IMR-90 (cell line): ENCODE results near the gene PARVG. TPM values are rescaled to one million over a fixed set of nuclear protein-coding genes. Genes with fewer than 3 reads are reported as not detected.

ENCODE experiments used
- ATAC-seq: fragments of 200-7000 bp; cut with Tn5 transposase; 2 replicates; pipeline ENCODE4 v1.9.1; 2020; ENCODE audit warnings: low read depth, mild to moderate bottlenecking, moderate library complexity
- BruUV-seq: library from RNA; stranded (reverse); fragments of 400-500 nt; replicated peaks from 2 replicates; lab custom pipeline; 2021; lab: Mats Ljungman, UMichigan
- CTCF ChIA-PET: fragments of 300-600 bp; formaldehyde crosslinking; extraction: SDS; loops from one replicate; lab custom pipeline; 2021; ENCODE audit warnings: antibody characterized with exemption; lab: Yijun Ruan, JAX
- POLR2A ChIA-PET: fragments of 300-600 bp; sonication (Branson Sonifier 250); formaldehyde crosslinking; loops from one replicate; lab custom pipeline; 2022; ENCODE audit warnings: antibody characterized with exemption; ENCODE audit not compliant: unreplicated experiment; lab: Charles Lee
- DNase-seq: peaks from one replicate; pipeline ENCODE4 v3.0.0; 2013
- H2AFZ ChIP-seq: replicated peaks from 2 replicates; pipeline ENCODE3; 2013; ENCODE audit warnings: low read length, mild to moderate bottlenecking; ENCODE audit not compliant: poor library complexity
- H2AK5ac ChIP-seq: 2 replicates; pipeline ENCODE4 v1.6.1; 2013; ENCODE audit warnings: low read depth, low read length, inconsistent platforms
- H2AK9ac ChIP-seq: replicated peaks from 2 replicates; pipeline ENCODE3; 2013; ENCODE audit warnings: mild to moderate bottlenecking, low read depth, low read length, moderate library complexity; ENCODE audit not compliant: poor library complexity
- H2BK120ac ChIP-seq: 2 replicates; pipeline ENCODE4 v1.6.1; 2013; ENCODE audit warnings: low read depth, low read length, inconsistent platforms
- H2BK15ac ChIP-seq: 3 replicates; pipeline ENCODE4 v1.6.1; 2013; ENCODE audit warnings: low read depth, low read length, inconsistent platforms
- H2BK20ac ChIP-seq: 2 replicates; pipeline ENCODE4 v1.6.1; 2013; ENCODE audit warnings: low read depth, mild to moderate bottlenecking, inconsistent platforms, low read length, moderate library complexity
- H2BK5ac ChIP-seq: 2 replicates; pipeline ENCODE4 v1.6.1; 2013; ENCODE audit warnings: mild to moderate bottlenecking, low read depth, low read length, inconsistent platforms; ENCODE audit not compliant: poor library complexity, severe bottlenecking
- H3K14ac ChIP-seq: replicated peaks from 2 replicates; pipeline ENCODE4 v1.6.1; 2013; ENCODE audit warnings: low read depth, low read length, inconsistent platforms
- H3K18ac ChIP-seq: 2 replicates; pipeline ENCODE4 v1.6.1; 2013; ENCODE audit warnings: low read depth, low read length, control low read depth
- H3K23ac ChIP-seq: 2 replicates; pipeline ENCODE4 v1.6.1; 2013; ENCODE audit warnings: low read depth, low read length, inconsistent platforms
- H3K27ac ChIP-seq: 2 replicates; pipeline ENCODE4 v1.5.1; 2013; ENCODE audit warnings: mild to moderate bottlenecking, control low read depth, low read length; ENCODE audit not compliant: insufficient read depth
- H3K27me3 ChIP-seq: 2 replicates; pipeline ENCODE4 v1.6.1; 2013; ENCODE audit warnings: low read length; ENCODE audit not compliant: control insufficient read depth, insufficient read depth
- H3K36me3 ChIP-seq: 2 replicates; pipeline ENCODE4 v1.6.1; 2013; ENCODE audit warnings: low read length, mixed read lengths; ENCODE audit not compliant: control insufficient read depth, insufficient read depth
- H3K4ac ChIP-seq: 2 replicates; pipeline ENCODE4 v1.6.1; 2013; ENCODE audit warnings: low read depth, low read length, inconsistent platforms
- H3K4me1 ChIP-seq: 2 replicates; pipeline ENCODE4 v1.6.1; 2013; ENCODE audit warnings: low read length, mixed read lengths; ENCODE audit not compliant: control insufficient read depth, insufficient read depth
- H3K4me2 ChIP-seq: 2 replicates; pipeline ENCODE4 v1.6.1; 2013; ENCODE audit warnings: low read depth, mild to moderate bottlenecking, control low read depth, low read length, moderate library complexity
- H3K4me3 ChIP-seq: 2 replicates; pipeline ENCODE4 v1.5.1; 2013; ENCODE audit warnings: low read depth, mild to moderate bottlenecking, control low read depth, low read length, moderate library complexity; ENCODE audit not compliant: insufficient read depth
- H3K56ac ChIP-seq: 2 replicates; pipeline ENCODE4 v1.6.1; 2013; ENCODE audit warnings: low read length, inconsistent platforms; ENCODE audit not compliant: insufficient read depth; ENCODE audit errors: extremely low read depth
- H3K79me1 ChIP-seq, 2 experiments: 2 replicates each; pipeline ENCODE4 v1.6.1; 2013; ENCODE audit warnings: low read length in 2 of 2, inconsistent platforms in 1 of 2, low read depth in 1 of 2
- H3K9ac ChIP-seq: 2 replicates; pipeline ENCODE4 v1.6.1; 2013; ENCODE audit warnings: low read depth, low read length, control low read depth
- H3K9me1 ChIP-seq: 2 replicates; pipeline ENCODE4 v1.6.1; 2013; ENCODE audit warnings: low read length, inconsistent platforms; ENCODE audit not compliant: insufficient read depth
- H3K9me3 ChIP-seq: 2 replicates; pipeline ENCODE4 v1.6.1; 2013; ENCODE audit warnings: low read length; ENCODE audit not compliant: control insufficient read depth, insufficient read depth
- H4K20me1 ChIP-seq: 2 replicates; pipeline ENCODE4 v1.6.1; 2013; ENCODE audit warnings: low read length, inconsistent platforms; ENCODE audit not compliant: insufficient read depth
- H4K5ac ChIP-seq: 2 replicates; pipeline ENCODE4 v1.6.1; 2013; ENCODE audit warnings: mild to moderate bottlenecking, low read depth, low read length, control low read depth
- H4K8ac ChIP-seq, 2 experiments: 2 replicates each; pipeline ENCODE4 v1.6.1; 2013; ENCODE audit warnings: low read depth in 2 of 2, low read length in 2 of 2, control low read depth in 1 of 2, inconsistent platforms in 1 of 2
- H4K91ac ChIP-seq: 2 replicates; pipeline ENCODE4 v1.6.1; 2013; ENCODE audit warnings: low read depth, low read length, inconsistent platforms; ENCODE audit not compliant: insufficient read depth
- CEBPB ChIP-seq: IDR thresholded peaks from 2 replicates; pipeline ENCODE4 v1.6.1; 2012; ENCODE audit warnings: low read depth, low read length, improper control_type of control experiment
- ELK1 ChIP-seq: fragments of 150-350 bp; IDR thresholded peaks from 2 replicates; pipeline ENCODE4 v1.6.1; 2016; ENCODE audit warnings: low read depth, mild to moderate bottlenecking, low read length, moderate library complexity, borderline replicate concordance
- MAFK ChIP-seq: IDR thresholded peaks from 2 replicates; pipeline ENCODE4 v1.6.1; 2012; ENCODE audit warnings: low read depth, low read length, improper control_type of control experiment
- MXI1 ChIP-seq: IDR thresholded peaks from 2 replicates; pipeline ENCODE4 v1.6.1; 2012; ENCODE audit warnings: low read depth, mild to moderate bottlenecking, low read length, moderate library complexity, borderline replicate concordance
- POLR2A ChIP-seq: IDR thresholded peaks from 2 replicates; pipeline ENCODE4 v1.6.1; 2012; ENCODE audit warnings: mild to moderate bottlenecking, low read depth, low read length
- RAD21 ChIP-seq: IDR thresholded peaks from 2 replicates; pipeline ENCODE4 v1.6.1; 2012; ENCODE audit warnings: low read length, improper control_type of control experiment
- RCOR1 ChIP-seq: IDR thresholded peaks from 2 replicates; pipeline ENCODE4 v1.6.1; 2012; ENCODE audit warnings: mild to moderate bottlenecking, low read length, improper control_type of control experiment; ENCODE audit not compliant: insufficient replicate concordance
- USF2 ChIP-seq: fragments of 150-350 bp; IDR thresholded peaks from 2 replicates; pipeline ENCODE4 v1.6.1; 2017; ENCODE audit warnings: mild to moderate bottlenecking, antibody characterized with exemption, low read length, low read depth
- WGBS, 2 experiments: methylation state at CpG; one replicate each; pipeline versions ENCODE4 v1.1.5 to v1.1.7; 2013; ENCODE audit warnings: missing lambda C conversion rate in 2 of 2; ENCODE audit not compliant: insufficient read length in 1 of 2; ENCODE audit errors: extremely low coverage in 2 of 2; 5-methylcytosine and 5-hydroxymethylcytosine counted together
- dilution Hi-C: fragments of 300-500 bp; cut with HindIII; formaldehyde crosslinking; loops from one replicate; pipeline ENCODE4 v1.14.3; 2018; ENCODE audit warnings: low sequenced_read_pairs; ENCODE audit not compliant: unreplicated experiment
- in situ Hi-C: fragments of 300-500 bp; cut with MboI; formaldehyde crosslinking; loops from 3 replicates; pipeline ENCODE4 v1.14.3; 2019; ENCODE audit warnings: low sequenced_read_pairs, inconsistent platforms, mixed read lengths
- intact Hi-C: fragments of 100-400 bp; cut with micrococcal nuclease; formaldehyde crosslinking; loops from 2 replicates; pipeline ENCODE4 v1.10.0; 2022
- polyA plus RNA-seq, 3 experiments: library from polyadenylated mRNA; depleted of rRNA; stranded (reverse); fragments of >200 nt; gene quantifications; 2 replicates each; pipeline ENCODE4 v1.2.3, GENCODE V29; 2012; ENCODE audit warnings: low replicate concordance in 1 of 3
- total RNA-seq: library from RNA; depleted of rRNA; stranded (reverse); fragments of >200 nt; gene quantifications from 2 replicates; pipeline ENCODE4 v1.2.3, GENCODE V29; 2012

The PARVG gene
- total and polyA plus RNA-seq, 2 of the 4 experiments (the other 2 are of a cell fraction), result not detected

GRCh38 chr22:44168206-44168605, 12.5 kb upstream of the PARVG start:
- no peak for DNase-seq

More at GRCh38 chr22:44168206-44168605, 12.5 kb upstream of the PARVG start:
- Histone ChIP-seq H2BK120ac (no peak overlapping the region), H3K18ac (no peak overlapping the region), H2BK15ac (no peak overlapping the region), H3K36me3 (peaks cover 3% of the 10 kb centered on the region; the same call in 1 of the 2 replicates), H3K4ac (no peak overlapping the region), H3K56ac (no peak overlapping the region), H3K9me3 (no peaks in the 10 kb centered on the region), H4K20me1 (no peaks in the 10 kb centered on the region), H3K14ac (no peak overlapping the region), H3K23ac (no peak overlapping the region), H3K27me3 (no peaks in the 10 kb centered on the region), H2AK5ac (no peak overlapping the region), H3K9me1 (peaks cover 4% of the 10 kb centered on the region; the same call in 1 of the 2 replicates), H4K8ac (no peak overlapping the region), H3K4me2 (no peak overlapping the region), H3K4me1 (no peaks in the 10 kb centered on the region), H3K9ac (no peak overlapping the region), H2AFZ (no peak overlapping the region), H4K91ac (no peak overlapping the region), H3K4me3 (no peak overlapping the region), H2AK9ac (no peak overlapping the region), H4K5ac (no peak overlapping the region), H2BK20ac (no peak overlapping the region), H3K27ac (no peak overlapping the region), H2BK5ac (no peak overlapping the region), H3K79me1 (no peaks in the 10 kb centered on the region)
- WGBS, 2 experiments, result 95% methylated on average over 4 of the region's 13 CpGs; no CpG with 5 or more reads in 1 of the 2 experiments
- TF ChIP-seq MAFK, result no peak
- TF ChIP-seq POLR2A, result no peak
- no peak for TF ChIP-seq ELK1
- no peak for TF ChIP-seq CEBPB
- no peak for TF ChIP-seq MXI1
- no peak for TF ChIP-seq USF2
- TF ChIP-seq RAD21, result no peak
- TF ChIP-seq RCOR1, result no peak
- ChIA-PET CTCF (no interaction called here), POLR2A (no interaction called here)
- no peak for ATAC-seq
- intact Hi-C loops (no loop called here), in situ Hi-C loops (no loop called here), dilution Hi-C loops (no loop called here)
- no TSS peak for BruUV-seq
